ENCODE results near the gene SRPK2. TPM values are rescaled to one million over a fixed set of nuclear protein-coding genes. Genes with fewer than 3 reads are reported as not detected.

SRPK2 gene
- total and polyA plus RNA-seq, 12 donors = 10.5 to 40.4 (median 35.1) TPM

DNA sequence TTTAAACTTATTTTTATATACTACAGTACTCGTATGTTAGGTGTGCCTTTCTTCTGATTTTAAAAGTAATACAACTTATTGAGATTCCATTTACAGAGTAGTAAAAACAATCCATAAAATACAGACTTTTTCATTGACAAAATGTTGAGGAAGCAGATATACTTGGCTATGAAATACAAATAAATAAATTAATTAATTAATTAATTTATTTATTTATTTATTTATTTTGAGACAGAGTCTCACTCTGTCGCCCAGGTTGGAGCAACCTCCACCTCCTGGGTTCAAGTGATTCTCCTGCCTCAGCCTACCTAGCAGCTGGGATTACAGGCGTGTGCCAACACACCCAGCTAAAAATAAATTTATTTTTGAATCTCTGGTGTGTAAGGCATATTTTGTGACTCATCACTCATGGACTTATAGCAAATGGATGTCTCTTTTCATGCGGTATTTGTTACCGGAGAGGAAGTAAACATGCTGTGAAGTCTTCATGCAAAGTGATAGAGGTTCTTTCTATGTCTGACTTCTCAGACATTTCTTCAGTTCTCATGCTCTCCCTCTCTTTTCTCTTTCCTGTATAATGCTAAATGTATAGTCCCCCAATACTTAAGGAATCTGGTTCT, 20.2 kb upstream of the SRPK2 start:
- Histone ChIP-seq H3K4me3 (no peak overlapping the region), H3K27me3 (no peaks in the 10 kb centered on the region), H3K27ac (no peak overlapping the region), H3K36me3 (no peaks in the 10 kb centered on the region), H3K4me1 (no peaks in the 10 kb centered on the region), H3K9me3 (no peaks in the 10 kb centered on the region)
- intact Hi-C loops (cut with DNase I) = no loop called here
- 91% methylated on average over 5 of the region's 5 CpGs for WGBS, 2 donors
- no peak for DNase-seq
- ATAC-seq = no peak
- TF ChIP-seq, protein P1, sequence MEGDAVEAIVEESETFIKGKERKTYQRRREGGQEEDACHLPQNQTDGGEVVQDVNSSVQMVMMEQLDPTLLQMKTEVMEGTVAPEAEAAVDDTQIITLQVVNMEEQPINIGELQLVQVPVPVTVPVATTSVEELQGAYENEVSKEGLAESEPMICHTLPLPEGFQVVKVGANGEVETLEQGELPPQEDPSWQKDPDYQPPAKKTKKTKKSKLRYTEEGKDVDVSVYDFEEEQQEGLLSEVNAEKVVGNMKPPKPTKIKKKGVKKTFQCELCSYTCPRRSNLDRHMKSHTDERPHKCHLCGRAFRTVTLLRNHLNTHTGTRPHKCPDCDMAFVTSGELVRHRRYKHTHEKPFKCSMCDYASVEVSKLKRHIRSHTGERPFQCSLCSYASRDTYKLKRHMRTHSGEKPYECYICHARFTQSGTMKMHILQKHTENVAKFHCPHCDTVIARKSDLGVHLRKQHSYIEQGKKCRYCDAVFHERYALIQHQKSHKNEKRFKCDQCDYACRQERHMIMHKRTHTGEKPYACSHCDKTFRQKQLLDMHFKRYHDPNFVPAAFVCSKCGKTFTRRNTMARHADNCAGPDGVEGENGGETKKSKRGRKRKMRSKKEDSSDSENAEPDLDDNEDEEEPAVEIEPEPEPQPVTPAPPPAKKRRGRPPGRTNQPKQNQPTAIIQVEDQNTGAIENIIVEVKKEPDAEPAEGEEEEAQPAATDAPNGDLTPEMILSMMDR (IDR thresholded peaks at IDR 0.05) = no peak

DNA sequence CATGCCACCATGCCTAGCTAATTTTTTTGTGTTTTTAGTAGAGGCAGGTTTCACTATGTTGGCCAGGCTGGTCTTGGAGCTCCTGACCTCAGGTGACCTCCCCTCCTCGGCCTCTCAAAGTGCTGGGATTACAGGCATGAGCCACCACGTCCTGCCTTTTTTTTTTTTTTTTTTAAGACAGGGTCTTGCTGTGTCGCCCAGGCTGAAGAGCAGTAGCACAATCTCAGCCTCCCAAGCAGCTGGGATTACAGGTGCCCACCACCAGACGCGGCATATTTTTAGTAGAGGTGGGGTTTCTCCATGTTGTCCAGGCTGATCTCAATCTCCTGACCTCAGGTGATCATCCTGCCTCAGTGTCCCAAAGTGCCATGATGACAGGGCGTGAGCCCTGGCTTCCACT, 14.4 kb upstream of the SRPK2 start:
- peaks cover 0 to 15% (median 0%) of the 10 kb centered on the region in 9 donors for H3K4me1 ChIP-seq
- no peak overlapping the region for H3K4me3 ChIP-seq
- no peaks in the 10 kb centered on the region for H3K36me3 ChIP-seq
- no peak for DNase-seq
- no peaks in the 10 kb centered on the region for H3K9me3 ChIP-seq
- intact Hi-C loops (cut with DNase I) = no loop called here
- ATAC-seq = no peak
- 93 to 98% methylated on average over 6 of the region's 6 CpGs for WGBS, 2 donors
- TF ChIP-seq, protein P1 (IDR thresholded peaks at IDR 0.05) = no peak
- no peaks in the 10 kb centered on the region for H3K27me3 ChIP-seq
- H3K27ac ChIP-seq = no peak overlapping the region

DNA sequence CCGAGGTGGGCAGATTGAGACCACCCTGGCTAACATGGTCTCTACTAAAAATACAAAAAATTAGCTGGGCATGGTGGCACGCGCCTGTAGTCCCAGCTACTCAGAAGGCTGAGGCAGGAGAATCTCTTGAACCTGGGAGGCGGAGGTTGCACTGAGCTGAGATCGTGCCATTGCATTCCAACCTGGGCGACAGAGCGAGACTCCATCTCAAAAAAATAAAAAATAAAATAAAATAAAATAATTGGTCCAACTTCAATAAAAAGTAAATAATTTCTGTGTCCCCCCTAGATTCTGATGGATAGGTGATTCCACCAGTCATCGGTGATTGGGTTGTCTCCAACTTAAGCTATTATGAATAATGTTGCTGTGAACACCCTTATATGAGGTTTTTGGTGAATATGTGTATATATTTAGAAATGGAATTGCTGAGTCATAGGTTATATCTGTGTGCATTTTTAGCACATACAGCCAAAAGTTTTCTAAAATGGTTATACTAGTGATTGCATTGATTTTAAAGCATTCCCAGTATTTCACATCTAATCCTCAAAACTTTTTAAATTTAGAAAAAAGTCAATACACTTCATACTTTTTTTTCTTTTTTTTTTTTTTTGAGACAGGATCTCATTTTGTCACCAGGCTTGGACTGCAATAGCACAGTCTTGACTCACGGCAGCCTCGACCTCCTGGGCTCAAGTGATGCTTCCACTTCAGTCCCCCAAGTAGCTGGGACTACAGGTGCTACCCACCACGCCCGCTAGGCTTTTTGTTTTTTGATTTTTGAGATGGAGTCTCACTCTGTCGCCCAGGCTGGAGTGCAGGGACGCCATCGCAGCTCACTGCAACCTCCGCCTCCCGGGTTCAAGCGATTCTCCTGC, 13.7 kb upstream of the SRPK2 start:
- TF ChIP-seq, protein P1 (IDR thresholded peaks at IDR 0.05) = no peak
- intact Hi-C loops (cut with DNase I) = no loop called here

DNA sequence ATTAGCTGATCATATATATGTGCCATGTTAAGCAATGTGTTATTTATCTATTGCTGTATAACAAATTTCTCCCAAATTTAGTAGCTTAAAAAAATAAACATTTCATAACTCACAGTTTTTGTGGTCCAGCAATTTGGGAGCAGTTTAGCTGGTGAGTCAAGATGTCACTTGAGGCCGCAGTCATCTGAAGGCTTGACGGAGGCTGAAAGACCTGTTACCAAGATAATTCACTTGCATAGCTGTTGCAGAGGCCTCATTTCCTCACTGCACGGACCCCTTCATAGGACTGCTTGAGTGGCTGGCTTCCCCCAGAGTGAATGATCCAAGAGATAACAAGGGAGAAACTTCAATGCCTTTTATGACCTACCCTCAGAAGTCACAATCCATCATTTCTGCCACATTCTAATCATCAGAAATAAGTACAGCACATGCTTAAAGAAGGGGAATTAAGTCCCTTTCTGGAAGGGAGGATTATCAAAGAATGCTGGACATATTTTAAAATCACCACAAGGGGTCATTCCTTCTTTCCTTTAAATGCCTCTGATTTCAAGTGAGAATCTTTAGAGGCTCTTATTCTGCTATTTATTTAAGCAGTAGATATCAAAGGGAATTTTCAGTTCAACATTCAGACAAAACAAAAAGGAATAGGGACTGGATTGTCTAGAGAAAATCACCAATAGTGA, 10.5 kb upstream of the SRPK2 start:
- Histone ChIP-seq H3K9me3 (no peaks in the 10 kb centered on the region), H3K27ac (no peak overlapping the region), H3K4me1 (peaks cover 0 to 15% (median 0%) of the 10 kb centered on the region in 9 donors), H3K4me3 (no peak overlapping the region), H3K27me3 (no peaks in the 10 kb centered on the region), H3K36me3 (no peaks in the 10 kb centered on the region)
- DNase-seq (no peak), ATAC-seq (no peak)
- WGBS, 2 donors = 89 to 92% methylated on average over 3 of the region's 3 CpGs
- TF ChIP-seq, protein P1 (IDR thresholded peaks at IDR 0.05) = peak in 4 of 9 donors; percentile 10 to 30 (median 22)
- intact Hi-C loops (cut with DNase I) = loop anchor here in 1 of 10 donors (10.0 kb wide), 1 partner anchor 86 kb away; no protein-coding TSS in a partner anchor

More for the DNA sequence above, 13.7 kb upstream of the SRPK2 start:
- ATAC-seq (no peak), DNase-seq (no peak)
- H3K4me3 ChIP-seq = no peak overlapping the region
- 93 to 97% methylated on average over 18 of the region's 18 CpGs for WGBS, 2 donors
- H3K27ac ChIP-seq = no peak overlapping the region
- H3K9me3 ChIP-seq = no peaks in the 10 kb centered on the region
- H3K4me1 ChIP-seq = peaks cover 0 to 15% (median 0%) of the 10 kb centered on the region in 9 donors
- H3K27me3 ChIP-seq = no peaks in the 10 kb centered on the region
- H3K36me3 ChIP-seq = no peaks in the 10 kb centered on the region

Measured in heart right ventricle (tissue), 16 donors.